ENCODE measurements around the gene NPDC1.

The NPDC1 gene

GRCh38 chr9:137073992-137074399 is 28.0 kb upstream of the NPDC1 start:
- H3K9me3 ChIP-seq (ENCODE audit: insufficient read depth, low read depth, low read length), result no peaks in the 10 kb centered on the region
- no peak overlapping the region for H3K4me3 ChIP-seq (ENCODE audit: low read length)
- no peak overlapping the region for H3K9ac ChIP-seq (ENCODE audit: low read depth, low read length)
- no peaks in the 10 kb centered on the region for H3K36me3 ChIP-seq (ENCODE audit: insufficient read depth, low read length)
- WGBS, result 93% methylated on average over 8 of the region's 8 CpGs
- peaks cover 40% of the 10 kb centered on the region for H3K27me3 ChIP-seq (ENCODE audit: insufficient read depth, low read length)
- H3K27ac ChIP-seq (ENCODE audit: low read depth, low read length), result no peak overlapping the region
- H3K4me1 ChIP-seq (ENCODE audit: insufficient read depth, low read length), result peaks cover 12% of the 10 kb centered on the region; the same call in 1 of the 2 replicates

GRCh38 chr9:137071282-137071681 is 25.3 kb upstream of the NPDC1 start:
- Histone ChIP-seq H3K9me3 (ENCODE audit: insufficient read depth, low read depth, low read length) (no peaks in the 10 kb centered on the region), H3K4me1 (ENCODE audit: insufficient read depth, low read length) (peaks cover 12% of the 10 kb centered on the region; the same call in 1 of the 2 replicates), H3K27ac (ENCODE audit: low read depth, low read length) (no peak overlapping the region; the same call in 1 of the 2 replicates), H3K4me3 (ENCODE audit: low read length) (peak overlapping the region; percentile 75), H3K9ac (ENCODE audit: low read depth, low read length) (peak overlapping the region; percentile 54; the same call in 1 of the 2 replicates), H3K36me3 (ENCODE audit: insufficient read depth, low read length) (no peaks in the 10 kb centered on the region), H3K27me3 (ENCODE audit: insufficient read depth, low read length) (peaks cover 19% of the 10 kb centered on the region; the same call in 1 of the 2 replicates)
- 94% methylated on average over 2 of the region's 2 CpGs for WGBS

GRCh38 chr9:137070906-137071275 is 24.9 kb upstream of the NPDC1 start:
- H3K9ac ChIP-seq (ENCODE audit: low read depth, low read length), result peak overlapping the region; percentile 54
- peaks cover 12% of the 10 kb centered on the region; the same call in 1 of the 2 replicates for H3K4me1 ChIP-seq (ENCODE audit: insufficient read depth, low read length)
- peak overlapping the region; percentile 55; the same call in 1 of the 2 replicates for H3K27ac ChIP-seq (ENCODE audit: low read depth, low read length)
- H3K36me3 ChIP-seq (ENCODE audit: insufficient read depth, low read length), result 0 out of 2 replicates have a peak, but pooled peaks cover 1% of the 10 kb centered on the region
- H3K4me3 ChIP-seq (ENCODE audit: low read length), result peak overlapping the region; percentile 75
- H3K9me3 ChIP-seq (ENCODE audit: insufficient read depth, low read depth, low read length), result no peaks in the 10 kb centered on the region
- H3K27me3 ChIP-seq (ENCODE audit: insufficient read depth, low read length), result peaks cover 16% of the 10 kb centered on the region; the same call in 1 of the 2 replicates
- WGBS, result 29% methylated on average over 6 of the region's 6 CpGs

- WGBS, result under 1% methylated on average over 74 of the region's 74 CpGs
- H3K9me3 ChIP-seq (ENCODE audit: insufficient read depth, low read depth, low read length), result no peaks in the 10 kb centered on the region
- peaks cover 12% of the 10 kb centered on the region; the same call in 1 of the 2 replicates for H3K4me1 ChIP-seq (ENCODE audit: insufficient read depth, low read length)
- peaks cover 6% of the 10 kb centered on the region for H3K36me3 ChIP-seq (ENCODE audit: insufficient read depth, low read length)
- peak within 1 kb of the TSS; percentile 83 for H3K9ac ChIP-seq (ENCODE audit: low read depth, low read length)
- peak within 1 kb of the TSS; percentile 55; the same call in 1 of the 2 replicates for H3K27ac ChIP-seq (ENCODE audit: low read depth, low read length)
- H3K27me3 ChIP-seq (ENCODE audit: insufficient read depth, low read length), result peaks cover 16% of the 10 kb centered on the region; the same call in 1 of the 2 replicates
- peak within 1 kb of the TSS; percentile 75 for H3K4me3 ChIP-seq (ENCODE audit: low read length)
These were observed 24.4 kb upstream of the NPDC1 start, which contains the start of gene SAPCD2 for GRCh38 chr9:137070201-137070905. Gene SAPCD2, minus strand, starts transcription at chr9:137070557. Its CDS starts 97 bp downstream, at chr9:137070460.

- peaks cover 8% of the 10 kb centered on the region; the same call in 1 of the 2 replicates for H3K4me1 ChIP-seq (ENCODE audit: insufficient read depth, low read length)
- H3K9me3 ChIP-seq (ENCODE audit: insufficient read depth, low read depth, low read length), result no peaks in the 10 kb centered on the region
- 3% methylated on average over 52 of the region's 52 CpGs for WGBS
- H3K36me3 ChIP-seq (ENCODE audit: insufficient read depth, low read length), result peaks cover 11% of the 10 kb centered on the region
- H3K4me3 ChIP-seq (ENCODE audit: low read length), result peak overlapping the region; percentile 75
- H3K27ac ChIP-seq (ENCODE audit: low read depth, low read length), result no peak overlapping the region
- H3K27me3 ChIP-seq (ENCODE audit: insufficient read depth, low read length), result peaks cover 16% of the 10 kb centered on the region; the same call in 1 of the 2 replicates
- peak overlapping the region; percentile 83; the same call in 1 of the 2 replicates for H3K9ac ChIP-seq (ENCODE audit: low read depth, low read length)
These were observed 23.6 kb upstream of the NPDC1 start for GRCh38 chr9:137069508-137070091.

- no peak overlapping the region for H3K9ac ChIP-seq (ENCODE audit: low read depth, low read length)
- peaks cover 16% of the 10 kb centered on the region; the same call in 1 of the 2 replicates for H3K27me3 ChIP-seq (ENCODE audit: insufficient read depth, low read length)
These were observed 22.8 kb upstream of the NPDC1 start for GRCh38 chr9:137068539-137069507.

DNA sequence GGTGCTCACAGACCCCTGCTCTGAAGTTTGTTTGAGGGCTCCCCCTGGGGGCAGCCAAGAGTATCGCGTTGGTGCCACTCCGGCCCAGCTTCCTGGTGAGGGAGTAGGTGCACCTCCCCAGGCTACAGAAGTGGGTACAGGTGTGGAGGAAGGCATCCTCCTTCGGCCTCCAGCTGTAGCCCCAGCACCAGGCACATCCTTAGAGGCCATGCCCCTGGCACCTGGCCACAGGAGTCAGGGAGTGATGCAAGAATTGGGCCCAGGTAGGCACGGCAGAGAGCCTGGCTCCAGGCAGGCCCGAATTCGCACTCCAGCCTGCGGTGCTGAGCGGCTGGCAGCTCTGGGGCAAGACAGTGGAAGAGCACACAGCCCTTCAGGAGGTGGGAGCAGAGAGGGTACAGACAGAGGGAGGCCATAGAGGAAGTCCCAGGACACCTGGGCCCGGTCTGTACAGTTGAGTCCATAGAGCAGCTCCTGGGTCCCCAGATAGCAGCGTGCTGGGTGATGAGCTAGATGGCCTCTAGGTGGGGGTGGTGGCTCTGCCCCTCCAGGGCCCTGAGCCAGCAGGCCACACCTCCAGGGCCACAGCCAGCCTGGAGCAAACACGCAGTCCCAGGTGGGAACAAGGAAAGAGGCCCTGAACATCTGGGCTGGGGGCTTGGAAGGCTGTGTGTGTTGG is 22.0 kb upstream of the NPDC1 start:
- peaks cover 16% of the 10 kb centered on the region; the same call in 1 of the 2 replicates for H3K27me3 ChIP-seq (ENCODE audit: insufficient read depth, low read length)
- no peak overlapping the region for H3K27ac ChIP-seq (ENCODE audit: low read depth, low read length)
- peaks cover 8% of the 10 kb centered on the region; the same call in 1 of the 2 replicates for H3K4me1 ChIP-seq (ENCODE audit: insufficient read depth, low read length)
- H3K9me3 ChIP-seq (ENCODE audit: insufficient read depth, low read depth, low read length), result no peaks in the 10 kb centered on the region
- H3K4me3 ChIP-seq (ENCODE audit: low read length), result peak overlapping the region; percentile 75; the same call in 1 of the 2 replicates
- H3K9ac ChIP-seq (ENCODE audit: low read depth, low read length), result no peak overlapping the region
- H3K36me3 ChIP-seq (ENCODE audit: insufficient read depth, low read length), result peaks cover 11% of the 10 kb centered on the region
- 67% methylated on average over 12 of the region's 12 CpGs for WGBS

More at GRCh38 chr9:137068539-137069507, 22.8 kb upstream of the NPDC1 start:
- peak overlapping the region; percentile 75 for H3K4me3 ChIP-seq (ENCODE audit: low read length)
- H3K4me1 ChIP-seq (ENCODE audit: insufficient read depth, low read length), result peaks cover 8% of the 10 kb centered on the region; the same call in 1 of the 2 replicates
- H3K9me3 ChIP-seq (ENCODE audit: insufficient read depth, low read depth, low read length), result no peaks in the 10 kb centered on the region
- H3K36me3 ChIP-seq (ENCODE audit: insufficient read depth, low read length), result peaks cover 11% of the 10 kb centered on the region
- H3K27ac ChIP-seq (ENCODE audit: low read depth, low read length), result no peak overlapping the region
- WGBS, result 89% methylated on average over 17 of the region's 17 CpGs

DNA sequence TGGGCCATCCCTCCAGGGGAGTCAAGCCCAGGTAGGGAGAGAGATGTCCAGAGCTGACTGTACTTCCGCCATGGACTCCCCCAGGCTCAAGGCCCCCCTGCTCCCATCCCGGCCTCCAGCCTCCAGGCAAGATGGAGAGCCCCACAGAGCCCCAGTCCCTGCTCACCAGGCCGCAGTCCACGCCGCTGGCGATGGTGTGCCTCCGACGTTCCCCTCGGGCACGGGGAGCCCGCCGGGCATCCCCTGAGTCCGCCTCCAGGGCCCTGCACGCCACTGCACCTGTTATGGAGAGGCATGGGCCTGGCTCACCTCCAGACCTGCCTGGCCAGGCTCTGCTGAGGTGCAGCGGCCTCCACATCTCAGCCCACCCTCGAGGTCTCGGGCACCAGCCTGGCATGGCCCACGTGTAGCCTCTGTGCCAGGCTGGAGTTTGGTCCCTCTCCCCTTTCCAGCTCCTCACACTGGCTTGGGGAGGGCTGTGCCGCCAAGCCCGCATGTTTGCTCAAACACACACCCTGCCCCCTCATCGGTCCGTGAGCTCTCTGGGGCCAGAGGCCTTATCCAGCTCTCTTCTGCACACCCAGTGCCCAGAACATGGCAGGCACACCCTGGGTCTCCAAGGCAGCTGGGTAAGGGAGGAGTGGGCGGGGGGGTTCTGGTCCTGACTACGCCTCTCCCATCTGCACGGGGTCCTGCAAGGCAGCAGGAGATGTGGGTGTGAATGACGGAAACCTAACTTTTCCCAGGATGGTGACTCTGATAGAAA is 20.3 kb upstream of the NPDC1 start:
- WGBS, result 94% methylated on average over 26 of the region's 26 CpGs
- H3K4me1 ChIP-seq (ENCODE audit: insufficient read depth, low read length), result peaks cover 6% of the 10 kb centered on the region; the same call in 1 of the 2 replicates
- H3K36me3 ChIP-seq (ENCODE audit: insufficient read depth, low read length), result peaks cover 11% of the 10 kb centered on the region
- no peak overlapping the region for H3K27ac ChIP-seq (ENCODE audit: low read depth, low read length)
- H3K9me3 ChIP-seq (ENCODE audit: insufficient read depth, low read depth, low read length), result no peaks in the 10 kb centered on the region
- H3K9ac ChIP-seq (ENCODE audit: low read depth, low read length), result no peak overlapping the region
- no peak overlapping the region for H3K4me3 ChIP-seq (ENCODE audit: low read length)
- H3K27me3 ChIP-seq (ENCODE audit: insufficient read depth, low read length), result peaks cover 14% of the 10 kb centered on the region; the same call in 1 of the 2 replicates

- WGBS, result 93% methylated on average over 23 of the region's 23 CpGs
- Histone ChIP-seq H3K27ac (ENCODE audit: low read depth, low read length) (no peak overlapping the region), H3K9ac (ENCODE audit: low read depth, low read length) (no peak overlapping the region), H3K9me3 (ENCODE audit: insufficient read depth, low read depth, low read length) (no peaks in the 10 kb centered on the region), H3K4me1 (ENCODE audit: insufficient read depth, low read length) (peaks cover 3% of the 10 kb centered on the region; the same call in 1 of the 2 replicates), H3K4me3 (ENCODE audit: low read length) (no peak overlapping the region), H3K27me3 (ENCODE audit: insufficient read depth, low read length) (peaks cover 11% of the 10 kb centered on the region; the same call in 1 of the 2 replicates), H3K36me3 (ENCODE audit: insufficient read depth, low read length) (peaks cover 11% of the 10 kb centered on the region)
These were observed 19.5 kb upstream of the NPDC1 start for GRCh38 chr9:137065336-137065967.
